Mesendoderm (in vitro differentiated cells): ENCODE data around the gene RNF126.

ENCODE experiments used
- DNase-seq: peaks from one replicate; pipeline ENCODE4 v3.0.0; 2013
- H2AK5ac ChIP-seq: 2 replicates; pipeline ENCODE4 v1.6.1; 2013; ENCODE audit warnings: low read length, inconsistent platforms
- H2BK120ac ChIP-seq: 2 replicates; pipeline ENCODE4 v1.6.1; 2013; ENCODE audit warnings: low read depth, mild to moderate bottlenecking, low read length, moderate library complexity, mixed read lengths
- H2BK15ac ChIP-seq: replicated peaks from 2 replicates; pipeline ENCODE4 v1.6.1; 2013; ENCODE audit warnings: low read depth, mild to moderate bottlenecking, moderate library complexity
- H2BK5ac ChIP-seq: 2 replicates; pipeline ENCODE4 v1.6.1; 2013; ENCODE audit warnings: low read length, inconsistent platforms
- H3K18ac ChIP-seq: 2 replicates; pipeline ENCODE4 v1.6.1; 2013; ENCODE audit warnings: mild to moderate bottlenecking, low read length, mixed read lengths
- H3K23ac ChIP-seq: one replicate; pipeline ENCODE4 v1.6.1; 2013; ENCODE audit warnings: low read length
- H3K27ac ChIP-seq: 2 replicates; pipeline ENCODE4 v1.5.1; 2013; ENCODE audit warnings: low read depth, mild to moderate bottlenecking, inconsistent platforms, low read length, moderate library complexity
- H3K27me3 ChIP-seq: 2 replicates; pipeline ENCODE4 v1.6.1; 2013; ENCODE audit warnings: low read length, control low read depth, mild to moderate bottlenecking, inconsistent platforms; ENCODE audit not compliant: insufficient read depth, poor library complexity
- H3K36me3 ChIP-seq: 2 replicates; pipeline ENCODE4 v1.6.1; 2013; ENCODE audit warnings: low read length, inconsistent platforms; ENCODE audit not compliant: control insufficient read depth, insufficient read depth
- H3K4ac ChIP-seq: one replicate; pipeline ENCODE4 v1.6.1; 2013; ENCODE audit warnings: low read depth, mild to moderate bottlenecking, low read length, moderate library complexity
- H3K4me1 ChIP-seq: 2 replicates; pipeline ENCODE4 v1.6.1; 2013; ENCODE audit warnings: low read depth, low read length, inconsistent platforms; ENCODE audit not compliant: control insufficient read depth
- H3K4me2 ChIP-seq: 2 replicates; pipeline ENCODE4 v1.6.1; 2013; ENCODE audit warnings: low read length
- H3K4me3 ChIP-seq: 2 replicates; pipeline ENCODE4 v1.5.1; 2013; ENCODE audit warnings: mild to moderate bottlenecking, low read length
- H3K56ac ChIP-seq: one replicate; pipeline ENCODE4 v1.6.1; 2013; ENCODE audit warnings: low read length
- H3K79me1 ChIP-seq: 2 replicates; pipeline ENCODE4 v1.6.1; 2013; ENCODE audit warnings: low read length, inconsistent platforms
- H3K79me2 ChIP-seq: 2 replicates; pipeline ENCODE4 v1.6.1; 2013; ENCODE audit warnings: mild to moderate bottlenecking, low read length; ENCODE audit not compliant: control insufficient read depth, insufficient read depth
- H3K9ac ChIP-seq: 2 replicates; pipeline ENCODE4 v1.6.1; 2013; ENCODE audit warnings: low read length, inconsistent platforms
- H4K5ac ChIP-seq: one replicate; pipeline ENCODE4 v1.6.1; 2013; ENCODE audit warnings: low read length
- H4K8ac ChIP-seq: one replicate; pipeline ENCODE4 v1.6.1; 2013; ENCODE audit warnings: low read depth, mild to moderate bottlenecking, control low read depth, low read length, moderate library complexity
- WGBS: extraction: QIAGEN DNeasy Blood & Tissue Kit; methylation state at CpG from one replicate; pipeline ENCODE4 v1.1.7; 2013; ENCODE audit warnings: low lambda C conversion rate, missing lambda C conversion rate; ENCODE audit not compliant: insufficient coverage; ENCODE audit errors: extremely low coverage; 5-methylcytosine and 5-hydroxymethylcytosine counted together

Gene RNF126

DNA sequence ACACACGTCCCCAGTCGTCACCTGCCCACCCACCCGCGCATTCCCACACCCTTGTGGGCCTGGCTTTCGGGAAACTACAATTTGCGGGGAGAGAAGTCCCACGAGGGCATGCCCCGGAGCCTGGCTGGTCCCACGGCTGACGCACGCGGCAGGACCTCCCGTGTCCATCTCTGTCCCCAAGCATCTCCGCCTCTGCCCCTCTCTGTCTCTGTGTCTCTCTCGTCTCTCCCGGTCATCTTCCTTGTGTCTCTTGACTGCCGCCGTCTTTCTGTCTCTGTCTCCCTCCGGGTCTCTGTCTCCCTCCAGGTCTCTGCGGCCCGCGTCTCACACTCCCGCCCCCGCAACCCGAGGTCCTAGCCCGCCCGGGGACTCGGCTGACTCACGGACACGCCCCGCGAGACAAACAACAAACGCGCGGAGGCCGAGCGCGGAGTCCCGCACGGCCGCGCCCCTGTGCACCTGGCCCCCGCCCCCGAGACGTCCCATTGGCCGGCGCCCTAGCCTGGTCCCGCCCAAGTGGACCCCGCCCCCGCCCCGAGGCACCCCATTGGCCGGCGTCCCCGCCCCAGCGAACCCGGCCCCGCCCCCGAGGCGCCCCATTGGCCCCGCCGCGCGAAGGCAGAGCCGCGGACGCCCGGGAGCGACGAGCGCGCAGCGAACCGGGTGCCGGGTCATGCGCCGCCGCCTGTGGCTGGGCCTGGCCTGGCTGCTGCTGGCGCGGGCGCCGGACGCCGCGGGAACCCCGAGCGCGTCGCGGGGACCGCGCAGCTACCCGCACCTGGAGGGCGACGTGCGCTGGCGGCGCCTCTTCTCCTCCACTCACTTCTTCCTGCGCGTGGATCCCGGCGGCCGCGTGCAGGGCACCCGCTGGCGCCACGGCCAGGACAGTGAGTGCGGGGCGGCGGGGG is 23.5 kb downstream of the RNF126 start, which contains the start of gene FGF22:
Gene FGF22 (plus strand): TSS at position 627 of the 908 bp plus-strand sequence. CDS start 47 bp downstream, at position 674.
- Histone ChIP-seq H3K4me3 (no peak within 1 kb of the TSS), H3K79me1 (no peaks in the 10 kb centered on the region), H2BK15ac (no peak within 1 kb of the TSS), H3K4me2 (peak within 1 kb of the TSS; percentile 77), H3K23ac (no peak within 1 kb of the TSS), H3K4ac (no peak within 1 kb of the TSS), H4K8ac (no peak within 1 kb of the TSS), H3K36me3 (no peaks in the 10 kb centered on the region), H3K4me1 (no peaks in the 10 kb centered on the region), H3K27me3 (no peaks in the 10 kb centered on the region), H3K27ac (no peak within 1 kb of the TSS), H3K9ac (peak within 1 kb of the TSS; percentile 61), H2AK5ac (no peak within 1 kb of the TSS), H2BK5ac (no peak within 1 kb of the TSS), H3K79me2 (no peaks in the 10 kb centered on the region), H3K18ac (no peak within 1 kb of the TSS), H4K5ac (no peak within 1 kb of the TSS), H2BK120ac (no peak within 1 kb of the TSS), H3K56ac (peak within 1 kb of the TSS; percentile 70)
- peak; percentile 90 for DNase-seq
- no CpG with 5 or more reads among the region's 109 CpGs for WGBS

DNA sequence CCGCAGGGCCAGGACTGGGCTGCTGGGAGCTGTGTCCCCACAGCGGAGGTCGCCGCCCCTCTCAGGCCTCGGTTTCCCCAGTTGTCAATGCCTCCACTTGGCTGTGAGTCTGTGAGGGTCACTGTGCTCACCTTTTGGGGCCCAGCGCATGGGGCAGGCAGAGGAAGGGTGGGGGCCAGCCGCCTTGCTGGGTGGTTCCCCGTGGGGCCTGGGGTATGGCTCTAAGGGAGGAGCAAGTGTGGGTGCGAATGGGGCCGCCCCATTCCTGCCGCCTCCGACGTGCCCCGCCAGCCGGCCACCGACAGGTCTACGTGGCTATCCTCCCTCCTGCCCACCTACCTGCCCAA is 24.1 kb downstream of the RNF126 start:
- Histone ChIP-seq H3K23ac (no peak overlapping the region), H4K8ac (no peak overlapping the region), H3K79me1 (peaks cover 2% of the 10 kb centered on the region), H3K4ac (no peak overlapping the region), H3K4me1 (peaks cover 3% of the 10 kb centered on the region), H3K4me3 (no peak overlapping the region), H3K56ac (peak overlapping the region; percentile 25), H4K5ac (no peak overlapping the region), H2BK5ac (no peak overlapping the region), H3K36me3 (no peaks in the 10 kb centered on the region), H3K9ac (no peak overlapping the region), H3K79me2 (peaks cover 2% of the 10 kb centered on the region), H3K27ac (no peak overlapping the region), H2BK120ac (no peak overlapping the region), H2BK15ac (no peak overlapping the region), H2AK5ac (no peak overlapping the region), H3K4me2 (no peak overlapping the region), H3K18ac (no peak overlapping the region), H3K27me3 (no peaks in the 10 kb centered on the region)
- DNase-seq = no peak
- no CpG with 5 or more reads among the region's 17 CpGs for WGBS

DNA sequence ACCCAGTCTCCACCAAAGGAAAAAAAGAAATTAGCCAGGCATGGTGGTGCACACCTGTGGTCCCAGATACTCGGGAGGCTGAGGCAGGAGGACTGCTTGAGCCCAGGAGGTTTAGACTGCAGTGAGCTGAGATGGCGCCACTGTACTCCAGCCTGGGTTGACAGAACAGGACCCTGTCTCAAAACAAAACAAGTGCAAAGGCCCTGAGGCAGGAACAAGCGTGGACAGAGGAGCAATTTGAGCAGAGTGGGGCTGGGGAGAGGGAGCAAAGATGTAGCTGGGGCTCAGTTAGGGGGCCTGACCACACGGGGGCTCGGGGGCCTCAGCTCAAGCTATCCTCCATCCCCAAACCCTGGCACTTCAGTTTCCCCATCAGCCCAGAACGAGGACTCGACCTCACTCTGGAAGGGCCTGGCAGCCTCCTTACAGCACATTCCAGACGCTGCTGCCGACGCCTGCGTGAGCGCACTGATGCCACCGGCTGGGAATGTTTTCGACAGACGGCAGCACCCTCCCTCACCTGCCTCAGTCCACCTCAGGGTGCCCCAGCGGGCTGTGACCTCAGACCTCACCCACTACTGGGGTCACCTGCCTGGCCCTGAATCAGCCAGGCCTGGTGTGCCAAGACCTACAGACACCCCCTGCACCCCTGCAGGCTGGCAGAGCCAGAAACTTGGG is 27.9 kb downstream of the RNF126 start:
- Histone ChIP-seq H3K4me3 (no peak overlapping the region), H3K79me2 (peaks cover 7% of the 10 kb centered on the region), H3K36me3 (no peaks in the 10 kb centered on the region), H2BK5ac (no peak overlapping the region), H3K9ac (no peak overlapping the region), H3K4me1 (peaks cover 3% of the 10 kb centered on the region), H3K18ac (no peak overlapping the region), H3K4me2 (no peak overlapping the region), H3K23ac (no peak overlapping the region), H3K79me1 (peaks cover 4% of the 10 kb centered on the region), H3K27me3 (no peaks in the 10 kb centered on the region), H2BK120ac (no peak overlapping the region), H3K4ac (no peak overlapping the region), H3K56ac (no peak overlapping the region), H3K27ac (no peak overlapping the region), H4K5ac (no peak overlapping the region), H4K8ac (no peak overlapping the region), H2AK5ac (no peak overlapping the region), H2BK15ac (no peak overlapping the region)
- peak; percentile 48 for DNase-seq
- no CpG with 5 or more reads among the region's 16 CpGs for WGBS

DNA sequence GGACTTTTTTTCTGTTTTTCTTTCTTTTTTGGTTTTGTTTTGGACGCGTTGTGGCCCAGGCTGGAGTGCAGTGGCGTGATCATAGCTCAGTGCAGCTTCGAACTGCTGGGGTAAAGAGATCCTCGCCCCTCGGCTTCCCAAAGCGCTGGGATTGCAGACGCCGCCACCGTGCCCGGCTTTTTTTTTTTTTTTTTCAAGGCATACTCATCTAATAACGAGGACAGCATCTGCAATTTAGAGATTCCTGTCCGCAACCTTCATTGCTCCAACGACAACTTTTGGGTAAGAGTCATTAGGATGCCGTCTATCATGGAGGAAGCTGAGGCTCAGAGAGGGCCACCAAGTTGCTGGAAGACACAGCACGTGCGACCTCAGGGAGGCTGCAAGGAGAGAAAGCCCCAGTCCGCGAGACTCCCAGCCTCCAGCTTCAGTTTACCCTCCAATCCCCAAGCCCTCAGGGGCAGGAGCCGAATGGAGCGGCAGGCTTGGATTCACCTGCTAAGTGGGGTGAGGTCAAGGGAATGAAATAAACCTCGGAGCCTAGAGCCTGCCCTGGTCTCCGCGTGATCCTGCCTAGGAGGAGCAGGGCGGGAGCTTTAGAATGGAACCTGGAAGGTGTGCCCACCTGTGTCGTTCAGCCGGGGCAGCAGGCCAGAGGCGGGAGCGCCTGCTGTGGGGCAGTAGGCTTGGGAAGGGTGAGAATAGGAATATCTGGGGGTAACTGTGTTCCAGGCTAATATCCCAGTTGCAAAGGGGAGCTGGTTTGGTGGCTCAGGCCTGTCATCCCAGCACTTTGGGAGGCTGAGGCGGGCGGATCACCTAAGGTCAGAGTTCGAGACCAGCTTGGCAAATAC is 29.0 kb downstream of the RNF126 start:
- H4K8ac ChIP-seq = no peak overlapping the region
- no peak overlapping the region for H2BK120ac ChIP-seq
- peak; percentile 34 for DNase-seq
- no peak overlapping the region for H3K18ac ChIP-seq
- peak overlapping the region; percentile 82 for H3K4me3 ChIP-seq
- no peak overlapping the region for H3K27ac ChIP-seq
- H3K9ac ChIP-seq = peak overlapping the region; percentile 93
- H3K79me2 ChIP-seq = peaks cover 7% of the 10 kb centered on the region
- H3K23ac ChIP-seq = no peak overlapping the region
- peaks cover 4% of the 10 kb centered on the region for H3K79me1 ChIP-seq
- no CpG with 5 or more reads among the region's 32 CpGs for WGBS
- H2AK5ac ChIP-seq = no peak overlapping the region
- no peak overlapping the region for H2BK15ac ChIP-seq
- H3K36me3 ChIP-seq = no peaks in the 10 kb centered on the region
- H3K4me1 ChIP-seq = peaks cover 3% of the 10 kb centered on the region
- H3K4ac ChIP-seq = no peak overlapping the region
- H4K5ac ChIP-seq = no peak overlapping the region
- H3K4me2 ChIP-seq = peak overlapping the region; percentile 96
- H2BK5ac ChIP-seq = no peak overlapping the region
- no peaks in the 10 kb centered on the region for H3K27me3 ChIP-seq
- H3K56ac ChIP-seq = peak overlapping the region; percentile 92

DNA sequence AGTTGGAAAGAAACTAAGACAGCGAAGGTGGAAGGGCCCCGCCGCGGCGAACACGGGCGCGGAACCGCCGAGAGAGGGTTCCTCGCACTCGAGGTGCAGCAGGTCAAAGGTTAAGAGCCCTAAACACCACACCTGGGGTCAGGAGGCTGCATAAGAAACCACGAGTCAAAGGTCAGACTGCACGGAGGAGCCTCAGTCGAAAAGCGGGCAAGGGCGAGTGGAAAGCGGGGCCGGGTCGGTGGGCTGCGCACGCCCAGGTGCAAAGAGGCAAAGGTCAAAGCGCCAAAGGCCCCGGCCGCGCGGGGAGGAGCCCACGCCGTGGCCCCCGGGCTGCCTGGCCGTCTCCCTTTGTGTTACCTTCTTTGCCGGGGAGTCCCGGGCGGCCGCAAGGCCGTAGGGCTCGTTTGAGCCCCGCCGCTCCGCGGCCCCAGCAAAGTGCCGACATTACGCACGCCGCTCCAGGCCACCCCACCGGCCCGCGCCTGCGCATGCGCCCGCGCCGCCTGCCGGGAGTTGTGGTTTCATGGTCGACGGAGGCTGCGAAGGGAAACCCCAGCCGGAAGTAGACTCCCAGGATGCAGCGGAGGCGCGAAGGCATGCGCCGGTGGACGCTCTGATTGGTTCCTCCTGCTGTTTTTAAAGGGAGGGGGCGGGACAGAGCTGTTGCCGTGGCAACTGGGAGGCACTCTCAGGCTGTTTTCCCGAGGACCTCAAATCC is 29.8 kb downstream of the RNF126 start, which contains the start of gene POLRMT:
Gene POLRMT (minus strand): TSS at position 470 of the 718 bp plus-strand sequence. CDS start 25 bp downstream, at position 445.
- Histone ChIP-seq H3K27ac (no peak within 1 kb of the TSS), H3K56ac (peak within 1 kb of the TSS; percentile 99), H3K4me2 (peak within 1 kb of the TSS; percentile 96), H2BK5ac (no peak within 1 kb of the TSS), H3K18ac (peak within 1 kb of the TSS; percentile 78), H3K4me1 (peaks cover 3% of the 10 kb centered on the region), H3K9ac (peak within 1 kb of the TSS; percentile 97), H2BK120ac (no peak within 1 kb of the TSS), H3K79me2 (peaks cover 7% of the 10 kb centered on the region), H3K27me3 (no peaks in the 10 kb centered on the region), H3K23ac (no peak within 1 kb of the TSS), H3K79me1 (peaks cover 4% of the 10 kb centered on the region), H3K4ac (peak within 1 kb of the TSS; percentile 70), H3K4me3 (peak within 1 kb of the TSS; percentile 99), H3K36me3 (no peaks in the 10 kb centered on the region), H4K5ac (no peak within 1 kb of the TSS), H2BK15ac (no peak within 1 kb of the TSS), H2AK5ac (no peak within 1 kb of the TSS), H4K8ac (no peak within 1 kb of the TSS)
- no CpG with 5 or more reads among the region's 67 CpGs for WGBS
- DNase-seq = peak; percentile 99
